Left lung (tissue), 10 donors: ENCODE measurements around the gene KDM3B. TPM values are rescaled to one million over a fixed set of nuclear protein-coding genes. Genes with fewer than 3 reads are reported as not detected.
A peak's percentile ranks its signal among the peaks of the same experiment; 100 is the strongest.
"Not testable (repeated sequence)": the region's sequence is repeated elsewhere in the genome, so short reads cannot be mapped to it uniquely, and the experiment has no call there.

ENCODE experiments used
- ATAC-seq: fragments of 200-7000 bp; cut with Tn5 transposase; one replicate; pipeline ENCODE4 v1.9.1; 2020; ENCODE audit warnings: moderate library complexity
- DNase-seq, 4 donors: peaks; one replicate each; pipeline ENCODE4 v3.0.0-alpha.2; 2013 to 2020
- H3K27ac ChIP-seq, 2 donors: fragments of 200-600 bp; sonication (generic) in 1 of 2; one replicate each; pipeline versions ENCODE4 v1.5.0 to v1.8.0; 2020 to 2021
- H3K27me3 ChIP-seq, 2 donors: fragments of 200-600 bp; sonication (generic) in 1 of 2; one replicate each; pipeline versions ENCODE4 v1.5.0 to v1.8.0; 2020 to 2021
- H3K36me3 ChIP-seq, 2 donors: fragments of 200-600 bp; sonication (generic) in 1 of 2; one replicate each; pipeline versions ENCODE4 v1.5.0 to v1.8.0; 2020 to 2021
- H3K4me1 ChIP-seq, 2 donors: fragments of 200-600 bp; one replicate each; pipeline ENCODE4 v1.8.0; 2021
- H3K4me3 ChIP-seq, 2 donors: fragments of 200-600 bp; sonication (generic) in 1 of 2; one replicate each; pipeline versions ENCODE4 v1.5.0 to v1.8.0; 2020 to 2021; ENCODE audit warnings: mild to moderate bottlenecking in 1 of 2
- H3K9me3 ChIP-seq, 2 donors: fragments of 200-600 bp; sonication (generic) in 1 of 2; one replicate each; pipeline versions ENCODE4 v1.5.0 to v1.8.0; 2020 to 2021
- intact Hi-C, 2 donors: fragments of 100-400 bp; cut with DNase I; formaldehyde crosslinking; loops; one replicate each; pipeline versions ENCODE4 v1.11.2 to v1.14.2; 2022
- polyA plus RNA-seq, 6 donors: library from polyadenylated mRNA; unstranded; fragments of 120-200 nt; gene quantifications; one replicate each; pipeline ENCODE4 v1.2.1, GENCODE V29; 2013; ENCODE audit not compliant: insufficient read length in 6 of 6
- total RNA-seq, 2 donors: library from RNA; stranded (reverse); fragmentation: NEBNext Ultra II Directional; extraction: Animal tissue kit (Norgen Biotek cat#: 25700); gene quantifications; one replicate each; pipeline ENCODE4 v1.2.1, GENCODE V29; 2021
- TF ChIP-seq, protein P1 (sequence below), 2 donors: fragments of 200-600 bp; sonication (generic) in 1 of 2; IDR thresholded peaks; one replicate each; pipeline versions ENCODE4 v1.5.0 to v1.8.0; 2021; ENCODE audit warnings: antibody characterized with exemption in 2 of 2
- donor health status: DM: no; HTN: yes; CAD: no.
- donor health status: DM: no; HTN: no; CAD: no.

Gene KDM3B
- total and polyA plus RNA-seq, 8 donors, result 47.5 to 96.3 (median 79.5) TPM

DNA sequence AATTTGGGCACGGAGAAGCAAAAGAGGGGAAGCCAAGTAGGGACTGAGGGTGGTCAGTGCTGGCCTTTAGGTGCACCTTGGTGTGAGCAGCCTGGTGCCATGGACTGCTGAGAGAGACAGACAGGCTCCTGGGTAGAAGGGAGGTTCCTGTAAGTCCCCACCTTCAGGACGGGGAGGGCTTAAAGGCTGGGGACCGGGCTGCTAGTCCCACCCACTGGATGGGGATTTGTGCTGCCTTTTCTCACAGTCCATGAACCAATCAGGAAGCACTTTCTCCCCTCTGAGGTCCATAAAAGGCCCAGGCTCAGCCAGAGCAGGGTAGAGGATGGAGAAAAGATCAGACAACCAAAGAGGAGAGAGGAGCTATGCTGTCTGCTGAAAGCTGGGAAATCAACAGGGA is 36.1 kb upstream of the KDM3B start:
- no peaks in the 10 kb centered on the region for H3K4me1 ChIP-seq
- no peaks in the 10 kb centered on the region for H3K27me3 ChIP-seq
- H3K4me3 ChIP-seq, result no peak overlapping the region
- ATAC-seq (no peak), DNase-seq (no peak)
- TF ChIP-seq, protein P1, sequence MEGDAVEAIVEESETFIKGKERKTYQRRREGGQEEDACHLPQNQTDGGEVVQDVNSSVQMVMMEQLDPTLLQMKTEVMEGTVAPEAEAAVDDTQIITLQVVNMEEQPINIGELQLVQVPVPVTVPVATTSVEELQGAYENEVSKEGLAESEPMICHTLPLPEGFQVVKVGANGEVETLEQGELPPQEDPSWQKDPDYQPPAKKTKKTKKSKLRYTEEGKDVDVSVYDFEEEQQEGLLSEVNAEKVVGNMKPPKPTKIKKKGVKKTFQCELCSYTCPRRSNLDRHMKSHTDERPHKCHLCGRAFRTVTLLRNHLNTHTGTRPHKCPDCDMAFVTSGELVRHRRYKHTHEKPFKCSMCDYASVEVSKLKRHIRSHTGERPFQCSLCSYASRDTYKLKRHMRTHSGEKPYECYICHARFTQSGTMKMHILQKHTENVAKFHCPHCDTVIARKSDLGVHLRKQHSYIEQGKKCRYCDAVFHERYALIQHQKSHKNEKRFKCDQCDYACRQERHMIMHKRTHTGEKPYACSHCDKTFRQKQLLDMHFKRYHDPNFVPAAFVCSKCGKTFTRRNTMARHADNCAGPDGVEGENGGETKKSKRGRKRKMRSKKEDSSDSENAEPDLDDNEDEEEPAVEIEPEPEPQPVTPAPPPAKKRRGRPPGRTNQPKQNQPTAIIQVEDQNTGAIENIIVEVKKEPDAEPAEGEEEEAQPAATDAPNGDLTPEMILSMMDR (IDR thresholded peaks at IDR 0.05), result no peak
- intact Hi-C loops, result no loop called here
- H3K9me3 ChIP-seq, result no peaks in the 10 kb centered on the region
- H3K27ac ChIP-seq, result no peak overlapping the region
- peaks cover 0 to 10% of the 10 kb centered on the region in 2 donors for H3K36me3 ChIP-seq

DNA sequence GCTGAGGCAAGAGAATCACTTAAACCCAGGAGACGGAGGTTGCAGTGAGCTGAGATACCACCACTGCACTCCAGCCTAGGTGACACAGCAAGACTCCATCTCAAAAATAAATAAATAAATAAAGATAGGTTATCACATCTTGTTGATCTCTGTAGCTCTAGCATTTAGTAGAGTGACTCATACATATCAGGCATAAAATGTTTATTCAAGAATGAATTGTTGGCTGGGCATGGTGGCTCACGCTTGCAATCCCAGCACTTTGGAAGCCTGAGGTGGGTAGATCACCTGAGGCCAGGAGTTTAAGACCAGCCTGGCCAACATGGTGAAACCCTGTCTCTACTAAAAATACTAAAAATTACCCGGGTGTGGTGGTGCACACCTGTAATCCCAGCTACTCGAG is 34.3 kb upstream of the KDM3B start:
- H3K27ac ChIP-seq, DNase-seq, ATAC-seq, H3K27me3 ChIP-seq, H3K4me3 ChIP-seq, intact Hi-C loops, H3K4me1 ChIP-seq, H3K9me3 ChIP-seq: not testable (repeated sequence)
- peaks cover 0 to 10% of the 10 kb centered on the region in 2 donors for H3K36me3 ChIP-seq

DNA sequence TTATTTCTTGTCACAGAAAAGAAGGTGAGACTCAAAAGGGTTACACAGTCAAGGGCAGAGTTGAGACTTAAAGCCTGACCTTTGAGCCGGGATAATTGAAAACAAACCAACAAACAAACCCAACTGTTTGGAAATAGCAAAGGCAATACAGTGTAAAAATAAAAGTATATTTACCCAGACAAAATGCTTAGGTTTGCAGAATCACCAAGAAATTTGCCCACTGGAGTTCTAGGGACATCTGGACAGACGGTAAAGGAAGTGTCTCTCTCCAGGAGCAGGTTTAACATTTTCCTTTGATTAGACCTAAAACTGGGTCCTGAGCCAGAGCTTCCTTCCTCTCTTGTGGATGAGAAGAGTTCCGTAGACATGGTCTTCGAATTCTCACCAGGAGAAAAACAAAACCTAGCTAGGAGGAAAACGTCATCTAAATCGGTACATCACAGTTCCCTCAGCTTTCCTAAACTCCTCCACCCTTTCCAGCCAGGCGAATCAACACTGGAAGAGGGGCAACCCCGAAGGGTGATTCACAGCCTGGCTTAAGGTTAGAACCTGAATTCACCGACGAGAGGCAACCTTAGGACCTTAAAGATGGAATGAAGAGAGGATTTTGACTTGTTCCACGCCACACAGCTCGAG is 21.6 kb upstream of the KDM3B start:
- intact Hi-C loops, result no loop called here
- no peaks in the 10 kb centered on the region for H3K27me3 ChIP-seq
- peaks cover 5 to 17% of the 10 kb centered on the region in 2 donors for H3K4me1 ChIP-seq
- no peaks in the 10 kb centered on the region for H3K36me3 ChIP-seq
- TF ChIP-seq, protein P1 (IDR thresholded peaks at IDR 0.05), result no peak
- no peak for ATAC-seq
- no peaks in the 10 kb centered on the region for H3K9me3 ChIP-seq
- H3K27ac ChIP-seq, result no peak overlapping the region
- H3K4me3 ChIP-seq, result peak overlapping the region; percentile 42 to 49
- DNase-seq, result no peak

DNA sequence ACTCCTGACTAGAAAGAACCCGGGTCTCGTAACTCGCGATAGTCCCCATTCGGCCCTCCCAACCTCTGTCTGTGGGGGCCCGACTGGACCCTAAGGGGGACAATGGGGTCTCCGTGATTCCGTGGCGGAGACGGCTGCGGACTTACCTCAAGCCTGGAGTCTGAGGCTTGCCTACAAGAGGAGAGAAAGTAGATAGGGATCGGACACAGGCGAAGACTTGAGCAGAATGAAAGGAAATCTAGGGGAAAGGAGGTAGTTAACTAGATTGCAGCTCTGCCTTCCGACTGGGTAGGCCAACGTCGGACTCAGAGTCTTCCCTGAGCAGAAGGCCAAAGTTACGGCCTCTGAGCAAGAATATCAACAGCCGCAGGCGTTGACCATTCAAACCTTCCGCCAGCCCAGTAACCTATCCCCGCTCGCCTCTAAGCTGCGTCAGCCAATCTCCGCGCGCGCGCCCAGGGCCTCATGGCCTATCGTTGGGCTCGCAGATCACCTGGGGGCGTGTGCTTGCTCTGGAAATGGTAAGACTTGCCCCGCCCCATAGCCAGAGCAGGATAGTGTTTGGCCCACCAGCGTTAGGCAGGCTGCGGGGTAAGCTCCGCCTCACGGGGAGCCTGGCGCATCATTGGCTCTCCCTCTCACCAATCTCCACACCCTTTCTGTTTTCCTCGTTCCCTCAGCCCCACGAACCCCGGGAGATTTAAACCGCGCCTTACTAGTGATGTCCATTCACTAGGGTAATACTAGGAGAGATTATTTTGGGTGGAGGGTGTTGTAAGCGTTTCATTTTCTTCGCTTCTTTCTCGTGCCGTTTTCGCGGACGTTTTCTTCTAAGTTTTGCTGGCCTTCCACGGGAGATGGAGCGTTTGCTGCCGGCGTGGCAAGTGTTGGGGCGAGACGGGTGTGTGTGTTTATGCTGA is 20.8 kb upstream of the KDM3B start, which contains the start of gene CDC25C:
CDC25C (minus strand) TSS at position 356 of the 920 bp plus-strand sequence. CDS start 624 bp downstream, outside the sequence.
- TF ChIP-seq, protein P1 (IDR thresholded peaks at IDR 0.05), result no peak
- DNase-seq, result peak; percentile 95 to 99 (median 98)
- H3K4me1 ChIP-seq, result peaks cover 5 to 17% of the 10 kb centered on the region in 2 donors
- peak; percentile 100 for ATAC-seq
- H3K27me3 ChIP-seq, result no peaks in the 10 kb centered on the region
- intact Hi-C loops, result no loop called here
- H3K27ac ChIP-seq, result no peak within 1 kb of the TSS
- H3K36me3 ChIP-seq, result no peaks in the 10 kb centered on the region
- H3K9me3 ChIP-seq, result no peaks in the 10 kb centered on the region
- peak within 1 kb of the TSS; percentile 42 to 49 for H3K4me3 ChIP-seq

DNA sequence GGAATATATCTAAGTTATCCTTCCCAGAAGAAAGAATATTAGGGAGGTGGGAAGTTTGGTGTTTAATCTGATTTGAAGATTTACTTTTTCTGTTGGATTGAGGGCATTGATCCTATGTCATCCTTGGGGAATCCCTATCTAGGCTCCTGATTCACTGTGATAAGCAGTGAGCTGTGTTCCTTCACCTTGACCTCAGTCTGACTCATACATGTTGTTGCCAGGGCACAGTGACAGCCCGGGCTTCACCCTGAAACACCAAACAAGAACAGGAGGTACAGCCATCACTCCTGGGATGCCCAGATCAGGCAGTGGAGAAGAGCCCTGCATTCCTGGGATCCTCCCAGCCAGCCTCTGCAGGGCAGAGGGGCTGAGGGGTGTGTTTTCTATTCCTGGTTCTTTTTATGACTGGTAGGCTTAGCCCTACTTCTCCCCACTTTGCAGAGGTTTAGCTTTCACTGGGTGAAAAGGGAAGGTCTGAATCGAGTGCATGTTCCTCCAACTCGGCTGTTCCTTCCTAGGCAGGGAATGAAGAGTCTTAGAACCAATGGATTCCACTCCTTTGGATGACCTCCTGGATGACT is 17.5 kb upstream of the KDM3B start:
- Histone ChIP-seq H3K27ac (no peak overlapping the region), H3K27me3 (no peaks in the 10 kb centered on the region), H3K36me3 (no peaks in the 10 kb centered on the region), H3K4me3 (no peak overlapping the region), H3K9me3 (no peaks in the 10 kb centered on the region), H3K4me1 (peaks cover 11 to 36% of the 10 kb centered on the region in 2 donors)
- TF ChIP-seq, protein P1 (IDR thresholded peaks at IDR 0.05), result no peak
- DNase-seq, result no peak
- intact Hi-C loops, result no loop called here
- no peak for ATAC-seq
